ENCODE data around the gene FOXJ3.

FOXJ3 gene

DNA sequence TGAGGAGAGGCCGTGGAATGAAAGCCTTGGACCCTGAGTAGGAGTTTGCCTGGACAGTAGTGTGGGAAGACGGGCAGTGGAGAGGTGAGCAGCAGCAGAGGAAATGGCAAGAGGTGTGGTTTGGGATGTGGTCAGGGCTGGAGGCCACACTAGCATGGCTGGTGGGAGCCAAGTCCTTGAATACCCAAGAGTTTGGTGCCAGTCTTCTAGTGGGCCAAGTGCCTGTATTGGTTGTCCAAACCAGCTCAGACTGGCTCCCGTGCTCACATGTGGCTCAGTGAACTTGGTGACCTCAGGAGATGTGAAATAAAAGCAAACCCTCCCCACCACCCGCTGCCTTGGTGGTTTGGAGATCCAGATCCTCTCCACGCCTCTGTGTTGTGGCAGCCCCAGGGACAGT, 172.9 kb downstream of the FOXJ3 start:
- ChIA-PET CTCF (interaction anchor here (1.8 kb wide), 1 partner anchor 11 kb away, joined by 4 read pairs; no protein-coding TSS in a partner anchor), POLR2A (no interaction called here)
- no peak for TF ChIP-seq FOXK2 (IDR thresholded peaks at IDR 0.05)
- no peak for TF ChIP-seq FOXM1 (IDR thresholded peaks at IDR 0.05; ENCODE audit: borderline replicate concordance)
- DNase-seq (ENCODE audit: extremely low spot score) = no peak

- DNase-seq (ENCODE audit: extremely low spot score) = no peak
- TF ChIP-seq L3MBTL2 (conservative IDR thresholded peaks at IDR 0.05) = no peak
- TF ChIP-seq HDGF (IDR thresholded peaks at IDR 0.05; ENCODE audit: borderline replicate concordance) = no peak
- TF ChIP-seq ELF4 (IDR thresholded peaks at IDR 0.05) = no peak
- TF ChIP-seq FOXK2 (IDR thresholded peaks at IDR 0.05) = no peak
- TF ChIP-seq TARDBP (IDR thresholded peaks at IDR 0.05) = no peak
- TF ChIP-seq PKNOX1 (IDR thresholded peaks at IDR 0.05) = no peak
- TF ChIP-seq NFRKB (IDR thresholded peaks at IDR 0.05) = no peak
- TF ChIP-seq ARNT (IDR thresholded peaks at IDR 0.05) = no peak
- TF ChIP-seq FOXA1 (IDR thresholded peaks at IDR 0.05) = no peak
- TF ChIP-seq LEF1 (IDR thresholded peaks at IDR 0.05; ENCODE audit: borderline replicate concordance) = no peak
- TF ChIP-seq CTBP1 (IDR thresholded peaks at IDR 0.05; ENCODE audit: borderline replicate concordance) = no peak
- TF ChIP-seq BHLHE40 (IDR thresholded peaks at IDR 0.05; ENCODE audit: borderline replicate concordance) = no peak
- ChIA-PET CTCF (interaction anchor here (1.1 kb wide), 1 partner anchor 346 kb away, joined by 3 read pairs; no protein-coding TSS in a partner anchor), POLR2A (no interaction called here)
Measured at GRCh38 chr1:42158189-42158588, 176.8 kb downstream of the FOXJ3 start.

- DNase-seq (ENCODE audit: extremely low spot score) = no peak
- TF ChIP-seq FOXM1 (IDR thresholded peaks at IDR 0.05; ENCODE audit: borderline replicate concordance) (no peak), LEF1 (IDR thresholded peaks at IDR 0.05; ENCODE audit: borderline replicate concordance) (no peak), SP1 (IDR thresholded peaks at IDR 0.05) (no peak), FOXK2 (IDR thresholded peaks at IDR 0.05) (no peak), L3MBTL2 (conservative IDR thresholded peaks at IDR 0.05) (no peak), ARNT (IDR thresholded peaks at IDR 0.05) (no peak), SUZ12 (IDR thresholded peaks at IDR 0.05) (no peak), FOXA1 (IDR thresholded peaks at IDR 0.05) (no peak), BHLHE40 (IDR thresholded peaks at IDR 0.05; ENCODE audit: borderline replicate concordance) (no peak), NFRKB (IDR thresholded peaks at IDR 0.05) (no peak), ELF4 (IDR thresholded peaks at IDR 0.05) (no peak)
- POLR2A ChIA-PET = no interaction called here
- CTCF ChIA-PET = interaction anchor here (1.1 kb wide), 1 partner anchor 346 kb away, joined by 3 read pairs; no protein-coding TSS in a partner anchor
Measured at GRCh38 chr1:42157667-42158066, 177.4 kb downstream of the FOXJ3 start.

DNA sequence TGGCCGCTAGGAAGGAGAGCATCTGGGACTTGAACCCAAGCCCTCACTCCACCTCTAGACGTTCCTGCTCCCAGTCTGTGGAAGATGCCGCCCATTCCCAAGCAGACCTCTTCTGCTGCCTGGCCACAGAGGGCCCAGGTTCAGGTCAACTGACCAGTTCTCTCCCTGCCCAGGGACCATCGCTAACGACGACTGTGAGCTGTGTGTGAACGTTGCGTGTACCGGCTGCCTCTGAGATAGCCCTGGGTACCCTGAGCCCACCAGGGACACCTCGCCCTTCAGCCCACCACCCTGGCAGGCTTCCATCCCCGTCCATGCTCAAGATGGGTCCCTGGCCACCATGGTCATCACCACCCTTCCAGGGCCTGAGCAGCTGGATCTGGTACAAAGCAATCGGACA, 179.7 kb downstream of the FOXJ3 start:
- ChIA-PET CTCF (no interaction called here), POLR2A (no interaction called here)
- no peak for TF ChIP-seq LEF1 (IDR thresholded peaks at IDR 0.05; ENCODE audit: borderline replicate concordance)
- TF ChIP-seq FOXK2 (IDR thresholded peaks at IDR 0.05) = no peak
- TF ChIP-seq SUZ12 (IDR thresholded peaks at IDR 0.05) = no peak
- TF ChIP-seq FOXA1 (IDR thresholded peaks at IDR 0.05) = no peak
- no peak for TF ChIP-seq BHLHE40 (IDR thresholded peaks at IDR 0.05; ENCODE audit: borderline replicate concordance)
- TF ChIP-seq L3MBTL2 (conservative IDR thresholded peaks at IDR 0.05) = no peak
- no peak for TF ChIP-seq CTBP1 (IDR thresholded peaks at IDR 0.05; ENCODE audit: borderline replicate concordance)
- no peak for TF ChIP-seq FOXM1 (IDR thresholded peaks at IDR 0.05; ENCODE audit: borderline replicate concordance)
- TF ChIP-seq ELF4 (IDR thresholded peaks at IDR 0.05) = no peak
- TF ChIP-seq ARNT (IDR thresholded peaks at IDR 0.05) = no peak
- no peak for TF ChIP-seq HDGF (IDR thresholded peaks at IDR 0.05; ENCODE audit: borderline replicate concordance)
- TF ChIP-seq SP1 (IDR thresholded peaks at IDR 0.05) = no peak
- TF ChIP-seq TARDBP (IDR thresholded peaks at IDR 0.05) = no peak
- TF ChIP-seq PKNOX1 (IDR thresholded peaks at IDR 0.05) = no peak
- no peak for TF ChIP-seq ZNF384 (IDR thresholded peaks at IDR 0.05)
- TF ChIP-seq NFRKB (IDR thresholded peaks at IDR 0.05) = no peak
- DNase-seq (ENCODE audit: extremely low spot score) = no peak

- CTCF ChIA-PET = interaction anchor here (1.4 kb wide), 1 partner anchor 19 kb away, joined by 4 read pairs; no protein-coding TSS in a partner anchor
- POLR2A ChIA-PET = no interaction called here
- no peak for DNase-seq (ENCODE audit: extremely low spot score)
- TF ChIP-seq NFRKB (IDR thresholded peaks at IDR 0.05) (no peak), LEF1 (IDR thresholded peaks at IDR 0.05; ENCODE audit: borderline replicate concordance) (no peak), HDGF (IDR thresholded peaks at IDR 0.05; ENCODE audit: borderline replicate concordance) (no peak), ZNF384 (IDR thresholded peaks at IDR 0.05) (no peak), FOXK2 (IDR thresholded peaks at IDR 0.05) (no peak), ARNT (IDR thresholded peaks at IDR 0.05) (no peak)
Measured at GRCh38 chr1:42154685-42155084, 180.3 kb downstream of the FOXJ3 start.

DNA sequence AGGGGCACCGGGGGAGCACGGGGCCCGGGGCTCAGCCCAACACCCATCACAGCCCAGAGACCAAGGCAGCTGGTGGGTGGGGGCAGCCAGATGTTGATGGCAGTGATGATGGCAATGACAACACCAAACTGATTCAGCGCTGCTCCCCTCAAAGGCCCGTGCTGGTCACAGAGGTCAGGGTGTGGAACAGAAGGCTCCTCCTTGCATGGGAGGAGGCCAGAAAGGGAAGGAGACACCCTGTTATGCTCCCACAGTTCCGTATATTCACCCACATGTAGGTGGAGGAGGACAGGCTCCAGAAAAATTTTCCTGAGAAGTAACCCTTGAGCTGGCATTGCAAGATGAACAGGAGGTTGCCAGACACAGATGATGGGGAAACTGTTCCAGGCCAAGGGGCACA, 181.4 kb downstream of the FOXJ3 start:
- TF ChIP-seq SP1 (IDR thresholded peaks at IDR 0.05) (no peak), LEF1 (IDR thresholded peaks at IDR 0.05; ENCODE audit: borderline replicate concordance) (no peak), ZNF384 (IDR thresholded peaks at IDR 0.05) (no peak), PKNOX1 (IDR thresholded peaks at IDR 0.05) (no peak), ARNT (IDR thresholded peaks at IDR 0.05) (no peak), BHLHE40 (IDR thresholded peaks at IDR 0.05; ENCODE audit: borderline replicate concordance) (no peak), FOXA1 (IDR thresholded peaks at IDR 0.05) (no peak), ELF4 (IDR thresholded peaks at IDR 0.05) (no peak), FOXM1 (IDR thresholded peaks at IDR 0.05; ENCODE audit: borderline replicate concordance) (no peak), HDGF (IDR thresholded peaks at IDR 0.05; ENCODE audit: borderline replicate concordance) (no peak), L3MBTL2 (conservative IDR thresholded peaks at IDR 0.05) (no peak), FOXK2 (IDR thresholded peaks at IDR 0.05) (no peak), SUZ12 (IDR thresholded peaks at IDR 0.05) (no peak), NFRKB (IDR thresholded peaks at IDR 0.05) (no peak), TARDBP (IDR thresholded peaks at IDR 0.05) (no peak)
- CTCF ChIA-PET = interaction anchor here (1.4 kb wide), 1 partner anchor 20 kb away, joined by 4 read pairs; no protein-coding TSS in a partner anchor
- no peak for DNase-seq (ENCODE audit: extremely low spot score)
- POLR2A ChIA-PET = no interaction called here
